Hematopoietic multipotent progenitor cell treated with erythropoietin and hydrocortisone succinate and interleukin-3 and kit ligand, for 17 days (in vitro differentiated cells): Measurements from ENCODE around the gene SMARCAL1.
A peak's percentile ranks its signal among the peaks of the same experiment; 100 is the strongest.

Source experiments
- DNase-seq: peaks from one replicate; pipeline ENCODE4 v3.0.0-alpha.2; 2015; ENCODE audit warnings: low spot score

Gene SMARCAL1

GRCh38 chr2:216477283-216478035, 65.2 kb downstream of the SMARCAL1 start:
- DNase-seq = no peak

- DNase-seq = no peak
Measured at GRCh38 chr2:216478151-216478550, 65.9 kb downstream of the SMARCAL1 start.

- no peak for DNase-seq
Measured at GRCh38 chr2:216478791-216479190, 66.5 kb downstream of the SMARCAL1 start.

GRCh38 chr2:216480221-216480620, 67.9 kb downstream of the SMARCAL1 start:
- DNase-seq = no peak

- no peak for DNase-seq
Measured at GRCh38 chr2:216482640-216483039, 70.4 kb downstream of the SMARCAL1 start.

- DNase-seq = no peak
Measured at GRCh38 chr2:216485237-216485636, 73.0 kb downstream of the SMARCAL1 start.

GRCh38 chr2:216485745-216486144, 73.5 kb downstream of the SMARCAL1 start:
- DNase-seq = no peak

- DNase-seq = no peak
Measured at GRCh38 chr2:216486271-216486670, 74.0 kb downstream of the SMARCAL1 start.

GRCh38 chr2:216486708-216487107, 74.4 kb downstream of the SMARCAL1 start:
- no peak for DNase-seq

GRCh38 chr2:216490061-216490460, 77.8 kb downstream of the SMARCAL1 start:
- no peak for DNase-seq

GRCh38 chr2:216491793-216492596, 79.7 kb downstream of the SMARCAL1 start:
- no peak for DNase-seq

GRCh38 chr2:216492597-216493333, 80.5 kb downstream of the SMARCAL1 start:
- no peak for DNase-seq

- DNase-seq = no peak
Measured at GRCh38 chr2:216493334-216493685, 81.0 kb downstream of the SMARCAL1 start.

GRCh38 chr2:216495656-216496055, 83.4 kb downstream of the SMARCAL1 start:
- DNase-seq = no peak

- no peak for DNase-seq
Measured at GRCh38 chr2:216497382-216498069, 85.2 kb downstream of the SMARCAL1 start.

GRCh38 chr2:216498070-216498378, 85.7 kb downstream of the SMARCAL1 start:
- DNase-seq = no peak

GRCh38 chr2:216498379-216499352, 86.4 kb downstream of the SMARCAL1 start, which contains the start of gene RPL37A:
Gene RPL37A, plus strand, starts transcription at chr2:216498844. Its CDS starts 31 bp downstream, at chr2:216498875.
- DNase-seq = peak; percentile 92

- DNase-seq = no peak
Measured at GRCh38 chr2:216499641-216500218, 87.4 kb downstream of the SMARCAL1 start.

GRCh38 chr2:216500572-216500971, 88.3 kb downstream of the SMARCAL1 start:
- no peak for DNase-seq

- no peak for DNase-seq
Measured at GRCh38 chr2:216501854-216502253, 89.6 kb downstream of the SMARCAL1 start.
